MCF 10A (cell line): Measurements from ENCODE around the gene CRADD. TPM values are rescaled to one million over a fixed set of nuclear protein-coding genes. Genes with fewer than 3 reads are reported as not detected.

Experiments used
- BruUV-seq: library from RNA; stranded (reverse); fragments of 400-500 nt; replicated peaks from 2 replicates; lab custom pipeline; 2021; lab: Mats Ljungman, UMichigan
- CTCF ChIA-PET: fragments of 300-600 bp; sonication (Branson Sonifier 250); formaldehyde crosslinking; extraction: SDS; loops from one replicate; lab custom pipeline; 2021; ENCODE audit warnings: antibody characterized with exemption, inconsistent platforms; lab: Yijun Ruan, JAX
- POLR2A ChIA-PET: fragments of 300-600, 350-650 bp; sonication (Branson Sonifier 250); formaldehyde crosslinking; extraction: SDS; loops from one replicate; lab custom pipeline; 2020; ENCODE audit warnings: antibody characterized with exemption, inconsistent platforms; lab: Yijun Ruan, JAX
- DNase-seq: peaks from one replicate; pipeline ENCODE4 v3.0.0-alpha.2; 2018; ENCODE audit not compliant: unreplicated experiment
- H3K27ac Mint-ChIP-seq: one replicate; pipeline ENCODE4 v1.8.0; 2022; ENCODE audit warnings: mild to moderate bottlenecking, low read depth, mixed read lengths; ENCODE audit not compliant: unreplicated experiment
- H3K27me3 Mint-ChIP-seq: one replicate; pipeline ENCODE4 v1.8.0; 2022; ENCODE audit warnings: mixed read lengths; ENCODE audit not compliant: insufficient read depth, unreplicated experiment
- H3K36me3 Mint-ChIP-seq: one replicate; pipeline ENCODE4 v1.8.0; 2022; ENCODE audit warnings: mild to moderate bottlenecking, moderate library complexity, mixed read lengths; ENCODE audit not compliant: insufficient read depth, unreplicated experiment
- H3K4me1 Mint-ChIP-seq: one replicate; pipeline ENCODE4 v1.8.0; 2022; ENCODE audit warnings: mixed read lengths; ENCODE audit not compliant: insufficient read depth, unreplicated experiment
- H3K4me3 Mint-ChIP-seq: one replicate; pipeline ENCODE4 v1.8.0; 2022; ENCODE audit warnings: mild to moderate bottlenecking, moderate library complexity, mixed read lengths; ENCODE audit not compliant: unreplicated experiment
- H3K9me3 Mint-ChIP-seq: one replicate; pipeline ENCODE4 v1.8.0; 2022; ENCODE audit warnings: mixed read lengths; ENCODE audit not compliant: unreplicated experiment
- intact Hi-C: fragments of 100-400 bp; cut with micrococcal nuclease; formaldehyde crosslinking; loops from 2 replicates; pipeline ENCODE4 v1.14.1; 2022
- total RNA-seq: library from RNA; stranded (reverse); gene quantifications from 2 replicates; pipeline ENCODE4 v1.2.3, GENCODE V29; 2022
- TF ChIP-seq, protein P1 (sequence below): fragments of 200-600 bp; IDR thresholded peaks from one replicate; pipeline ENCODE4 v1.8.0; 2022; ENCODE audit warnings: antibody characterized with exemption, mild to moderate bottlenecking; ENCODE audit not compliant: unreplicated experiment

CRADD gene
- total RNA-seq, 1 experiment from 2014 or later: 15.4 TPM

DNA sequence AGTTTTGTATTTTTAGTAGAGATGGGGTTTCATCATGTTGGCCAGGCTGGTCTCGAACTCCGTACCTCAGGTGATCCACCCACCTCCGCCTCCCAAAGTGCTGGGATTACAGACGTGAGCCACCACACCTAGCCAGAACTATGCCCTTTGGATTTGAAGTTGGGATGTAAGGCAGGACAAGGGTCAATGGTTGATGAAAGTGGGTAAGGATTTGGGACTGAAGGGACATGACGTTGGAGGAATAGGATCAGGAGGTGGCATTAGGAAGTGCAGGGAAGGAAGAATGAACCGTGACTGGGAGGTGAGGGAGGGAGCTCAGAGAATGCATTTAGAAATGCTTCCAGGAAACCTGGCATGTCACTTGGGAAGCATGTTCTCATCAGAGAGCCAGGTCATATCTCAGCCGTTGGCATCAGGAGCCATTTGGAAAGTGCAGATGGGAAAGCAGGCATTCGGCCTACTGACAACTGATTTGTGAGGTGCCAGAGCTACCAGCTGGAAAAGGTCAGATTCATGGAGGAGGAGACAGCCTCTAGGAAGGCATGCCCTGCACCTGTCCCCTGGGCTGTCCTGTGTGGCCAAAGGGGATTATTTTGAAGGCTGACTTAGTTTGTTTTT, 2.2 kb downstream of the CRADD start:
- Mint-ChIP-seq H3K27ac (no peak overlapping the region), H3K4me3 (no peak overlapping the region), H3K9me3 (no peaks in the 10 kb centered on the region), H3K36me3 (peaks cover 23% of the 10 kb centered on the region), H3K4me1 (peaks cover 15% of the 10 kb centered on the region), H3K27me3 (no peaks in the 10 kb centered on the region)
- ChIA-PET POLR2A (interaction anchor here (0.7 to 2.4 kb wide), 7 partner anchors 12 to 421 kb away, joined by 3 to 16 read pairs (median 3); no protein-coding TSS in a partner anchor), CTCF (interaction anchor here (0.6 to 1.7 kb wide), 8 partner anchors 9 to 1054 kb away, joined by 3 to 7 read pairs (median 3); no protein-coding TSS in a partner anchor)
- TF ChIP-seq, protein P1, sequence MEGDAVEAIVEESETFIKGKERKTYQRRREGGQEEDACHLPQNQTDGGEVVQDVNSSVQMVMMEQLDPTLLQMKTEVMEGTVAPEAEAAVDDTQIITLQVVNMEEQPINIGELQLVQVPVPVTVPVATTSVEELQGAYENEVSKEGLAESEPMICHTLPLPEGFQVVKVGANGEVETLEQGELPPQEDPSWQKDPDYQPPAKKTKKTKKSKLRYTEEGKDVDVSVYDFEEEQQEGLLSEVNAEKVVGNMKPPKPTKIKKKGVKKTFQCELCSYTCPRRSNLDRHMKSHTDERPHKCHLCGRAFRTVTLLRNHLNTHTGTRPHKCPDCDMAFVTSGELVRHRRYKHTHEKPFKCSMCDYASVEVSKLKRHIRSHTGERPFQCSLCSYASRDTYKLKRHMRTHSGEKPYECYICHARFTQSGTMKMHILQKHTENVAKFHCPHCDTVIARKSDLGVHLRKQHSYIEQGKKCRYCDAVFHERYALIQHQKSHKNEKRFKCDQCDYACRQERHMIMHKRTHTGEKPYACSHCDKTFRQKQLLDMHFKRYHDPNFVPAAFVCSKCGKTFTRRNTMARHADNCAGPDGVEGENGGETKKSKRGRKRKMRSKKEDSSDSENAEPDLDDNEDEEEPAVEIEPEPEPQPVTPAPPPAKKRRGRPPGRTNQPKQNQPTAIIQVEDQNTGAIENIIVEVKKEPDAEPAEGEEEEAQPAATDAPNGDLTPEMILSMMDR: no peak
- BruUV-seq: no TSS peak
- no peak for DNase-seq
- intact Hi-C loops: loop anchor here (5.0 kb wide), 1 partner anchor 87 kb away; no protein-coding TSS in a partner anchor

DNA sequence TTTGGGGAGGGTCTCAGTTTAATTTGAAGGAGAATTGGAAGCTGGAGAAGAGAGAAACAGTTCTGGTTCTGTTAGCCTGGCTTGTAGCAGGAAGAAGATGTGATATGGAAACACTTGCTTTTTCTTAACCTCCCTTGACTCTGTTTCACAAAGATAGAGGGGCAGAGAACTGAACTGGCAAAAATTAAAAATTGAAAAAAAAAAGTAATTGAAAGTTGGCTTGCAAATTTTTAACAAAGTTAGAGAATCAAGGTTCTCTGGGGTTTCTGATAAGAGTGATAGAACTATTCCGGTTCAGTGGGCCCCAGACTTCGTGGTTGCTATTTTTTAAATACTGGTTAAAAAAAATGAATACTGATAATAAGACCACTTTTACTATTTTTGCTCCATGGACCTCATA, 2.8 kb downstream of the CRADD start:
- TF ChIP-seq, protein P1: no peak
- H3K27ac Mint-ChIP-seq: no peak overlapping the region
- H3K9me3 Mint-ChIP-seq: no peaks in the 10 kb centered on the region
- H3K27me3 Mint-ChIP-seq: no peaks in the 10 kb centered on the region
- peaks cover 15% of the 10 kb centered on the region for H3K4me1 Mint-ChIP-seq
- DNase-seq: no peak
- ChIA-PET CTCF (interaction anchor here (0.6 to 1.7 kb wide), 4 partner anchors 61 to 1053 kb away, joined by 3 to 6 read pairs (median 4); no protein-coding TSS in a partner anchor), POLR2A (interaction anchor here (0.7 to 2.4 kb wide), 5 partner anchors 12 to 420 kb away, joined by 3 to 16 read pairs (median 3); no protein-coding TSS in a partner anchor)
- peaks cover 23% of the 10 kb centered on the region for H3K36me3 Mint-ChIP-seq
- BruUV-seq: no TSS peak
- intact Hi-C loops: no loop called here
- no peak overlapping the region for H3K4me3 Mint-ChIP-seq

DNA sequence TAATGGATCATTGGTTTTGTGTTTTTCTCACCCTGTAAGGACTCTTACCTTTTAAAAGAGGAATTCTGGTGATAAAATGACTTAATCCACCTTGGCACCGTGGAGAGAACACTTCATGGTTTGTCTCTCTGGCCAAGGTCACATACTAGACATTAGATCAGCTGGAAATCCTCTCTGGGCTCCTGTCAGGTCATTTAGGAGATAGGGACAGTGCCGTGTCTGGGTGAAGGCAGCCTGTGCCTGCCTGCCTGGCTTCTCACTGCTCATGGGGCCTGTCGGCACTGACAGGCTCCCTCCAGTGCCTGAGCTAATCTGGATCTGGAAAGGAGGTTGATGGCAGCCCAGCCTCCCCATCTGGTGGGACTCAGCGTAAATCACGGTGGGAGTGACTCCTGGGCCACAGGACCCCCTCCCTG, 5.7 kb downstream of the CRADD start:
- intact Hi-C loops: no loop called here
- no peaks in the 10 kb centered on the region for H3K9me3 Mint-ChIP-seq
- TF ChIP-seq, protein P1: no peak
- peaks cover 18% of the 10 kb centered on the region for H3K36me3 Mint-ChIP-seq
- ChIA-PET CTCF (interaction anchor here (0.6 to 0.7 kb wide), 5 partner anchors 47 to 419 kb away, joined by 3 to 5 read pairs (median 4); no protein-coding TSS in a partner anchor), POLR2A (interaction anchor here (0.7 to 0.8 kb wide), 2 partner anchors 9 to 16 kb away, joined by 3 to 4 read pairs; no protein-coding TSS in a partner anchor)
- no peak for DNase-seq
- H3K27ac Mint-ChIP-seq: no peak overlapping the region
- BruUV-seq: no TSS peak
- no peaks in the 10 kb centered on the region for H3K27me3 Mint-ChIP-seq
- no peak overlapping the region for H3K4me3 Mint-ChIP-seq
- peaks cover 6% of the 10 kb centered on the region for H3K4me1 Mint-ChIP-seq

DNA sequence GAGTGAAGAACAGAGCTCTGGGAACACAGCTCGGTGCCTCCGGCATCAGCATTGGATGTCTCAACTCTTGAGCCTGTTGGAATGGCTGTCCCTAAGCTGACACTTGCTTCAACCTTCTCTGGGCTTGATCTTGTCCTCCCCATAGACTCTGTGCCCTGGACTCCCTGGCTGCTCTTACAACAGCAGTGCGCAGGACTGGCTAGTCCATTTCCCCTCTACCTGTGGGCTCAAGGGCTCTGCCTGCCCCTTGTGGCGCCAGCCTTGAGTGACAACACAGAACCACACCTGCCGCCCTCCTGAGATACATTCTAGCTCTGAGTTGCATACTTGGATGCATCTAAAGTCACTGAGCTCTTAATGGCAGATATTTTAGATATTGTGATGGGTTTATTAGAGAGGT, 6.2 kb downstream of the CRADD start:
- H3K27ac Mint-ChIP-seq: no peak overlapping the region
- no peaks in the 10 kb centered on the region for H3K9me3 Mint-ChIP-seq
- H3K4me1 Mint-ChIP-seq: peaks cover 6% of the 10 kb centered on the region
- ChIA-PET POLR2A (interaction anchor here (0.6 kb wide), 1 partner anchor 56 kb away, joined by 3 read pairs; no protein-coding TSS in a partner anchor), CTCF (interaction anchor here (0.6 to 0.7 kb wide), 5 partner anchors 90 to 418 kb away, joined by 3 to 5 read pairs (median 4); no protein-coding TSS in a partner anchor)
- no peak overlapping the region for H3K4me3 Mint-ChIP-seq
- no peak for DNase-seq
- H3K36me3 Mint-ChIP-seq: peaks cover 15% of the 10 kb centered on the region
- intact Hi-C loops: no loop called here
- BruUV-seq: no TSS peak
- no peaks in the 10 kb centered on the region for H3K27me3 Mint-ChIP-seq
- TF ChIP-seq, protein P1: no peak
